MM.1S (cell line): ENCODE measurements around the gene TMEM132D.

Experiments
- EZH2 ChIP-seq: fragments of 300-600 bp; sonication (generic); optimal IDR thresholded peaks from 2 replicates; pipeline ENCODE3; 2017; ENCODE audit warnings: low read depth, mild to moderate bottlenecking, antibody characterized with exemption, low read length, mixed read lengths
- EZH2phosphoT487 ChIP-seq: fragments of 300-600 bp; sonication (generic); IDR thresholded peaks from 2 replicates; pipeline ENCODE4 v1.6.1; 2018; ENCODE audit warnings: antibody characterized with exemption, low read length
- TF ChIP-seq, protein P1 (sequence below): fragments of 300-600 bp; sonication (generic); IDR thresholded peaks from 2 replicates; pipeline ENCODE4 v1.5.1; 2016; ENCODE audit warnings: antibody characterized with exemption, low read length, mixed read lengths

DNA sequence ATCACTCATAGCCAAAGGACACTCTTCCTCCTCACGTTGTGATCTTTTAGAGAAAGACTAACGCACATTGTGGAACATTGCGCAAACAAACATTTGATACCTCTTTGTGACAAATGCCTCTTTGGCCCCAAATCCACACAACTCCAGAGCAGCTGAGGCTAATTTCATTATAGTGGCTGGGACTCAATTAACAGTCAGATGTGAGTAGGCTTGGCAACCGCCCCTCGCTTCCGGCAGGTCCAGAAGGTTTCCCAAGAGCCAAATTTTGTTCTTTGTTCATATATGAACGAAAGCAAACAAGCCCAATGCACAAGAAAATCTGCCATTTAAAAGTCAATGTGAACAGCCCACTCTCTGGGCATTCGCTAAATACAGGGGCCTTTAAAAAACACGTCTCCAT lies 776.6 kb downstream of the TMEM132D start:
- TF ChIP-seq, protein P1, sequence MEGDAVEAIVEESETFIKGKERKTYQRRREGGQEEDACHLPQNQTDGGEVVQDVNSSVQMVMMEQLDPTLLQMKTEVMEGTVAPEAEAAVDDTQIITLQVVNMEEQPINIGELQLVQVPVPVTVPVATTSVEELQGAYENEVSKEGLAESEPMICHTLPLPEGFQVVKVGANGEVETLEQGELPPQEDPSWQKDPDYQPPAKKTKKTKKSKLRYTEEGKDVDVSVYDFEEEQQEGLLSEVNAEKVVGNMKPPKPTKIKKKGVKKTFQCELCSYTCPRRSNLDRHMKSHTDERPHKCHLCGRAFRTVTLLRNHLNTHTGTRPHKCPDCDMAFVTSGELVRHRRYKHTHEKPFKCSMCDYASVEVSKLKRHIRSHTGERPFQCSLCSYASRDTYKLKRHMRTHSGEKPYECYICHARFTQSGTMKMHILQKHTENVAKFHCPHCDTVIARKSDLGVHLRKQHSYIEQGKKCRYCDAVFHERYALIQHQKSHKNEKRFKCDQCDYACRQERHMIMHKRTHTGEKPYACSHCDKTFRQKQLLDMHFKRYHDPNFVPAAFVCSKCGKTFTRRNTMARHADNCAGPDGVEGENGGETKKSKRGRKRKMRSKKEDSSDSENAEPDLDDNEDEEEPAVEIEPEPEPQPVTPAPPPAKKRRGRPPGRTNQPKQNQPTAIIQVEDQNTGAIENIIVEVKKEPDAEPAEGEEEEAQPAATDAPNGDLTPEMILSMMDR = no peak
- TF ChIP-seq EZH2phosphoT487 = no peak
- TF ChIP-seq EZH2 = no peak
